Dedifferentiated amniotic fluid mesenchymal stem cell (primary cell): ENCODE data around the gene MUC5AC.

Experiments used
- DNase-seq: peaks from one replicate; pipeline ENCODE4 v3.0.0-alpha.2; 2016; ENCODE audit errors: extremely low spot score

Gene MUC5AC

GRCh38 chr11:1224111-1224490, 66.3 kb downstream of the MUC5AC start:
- DNase-seq: no peak

GRCh38 chr11:1224491-1225385, 67.0 kb downstream of the MUC5AC start:
- DNase-seq: no peak

- DNase-seq: no peak
These were observed 67.9 kb downstream of the MUC5AC start for GRCh38 chr11:1225386-1226225.

GRCh38 chr11:1226226-1226985, 68.7 kb downstream of the MUC5AC start:
- no peak for DNase-seq

DNA sequence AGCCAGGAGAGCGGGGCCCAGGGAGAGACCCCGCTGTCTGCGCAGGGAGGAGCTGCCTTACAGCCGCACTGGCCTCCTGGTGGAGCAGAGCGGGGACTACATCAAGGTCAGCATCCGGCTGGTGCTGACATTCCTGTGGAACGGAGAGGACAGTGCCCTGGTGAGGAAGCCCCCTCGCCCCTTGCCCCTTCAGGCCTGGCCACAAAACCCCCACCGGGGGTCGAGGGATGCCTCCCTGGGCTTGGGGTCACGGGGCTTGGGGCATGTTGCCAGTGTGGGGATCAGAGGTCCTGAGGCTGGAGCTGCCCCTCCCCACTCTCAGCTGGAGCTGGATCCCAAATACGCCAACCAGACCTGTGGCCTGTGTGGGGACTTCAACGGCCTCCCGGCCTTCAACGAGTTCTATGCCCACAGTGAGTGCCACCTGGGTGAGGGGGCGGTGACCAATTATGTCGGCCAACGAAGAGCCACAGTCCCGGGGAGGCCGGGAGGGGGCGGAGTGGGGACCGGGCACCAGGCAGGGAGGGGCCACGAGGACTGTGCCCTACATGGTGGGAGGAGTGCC, 69.3 kb downstream of the MUC5AC start:
- DNase-seq: no peak

DNA sequence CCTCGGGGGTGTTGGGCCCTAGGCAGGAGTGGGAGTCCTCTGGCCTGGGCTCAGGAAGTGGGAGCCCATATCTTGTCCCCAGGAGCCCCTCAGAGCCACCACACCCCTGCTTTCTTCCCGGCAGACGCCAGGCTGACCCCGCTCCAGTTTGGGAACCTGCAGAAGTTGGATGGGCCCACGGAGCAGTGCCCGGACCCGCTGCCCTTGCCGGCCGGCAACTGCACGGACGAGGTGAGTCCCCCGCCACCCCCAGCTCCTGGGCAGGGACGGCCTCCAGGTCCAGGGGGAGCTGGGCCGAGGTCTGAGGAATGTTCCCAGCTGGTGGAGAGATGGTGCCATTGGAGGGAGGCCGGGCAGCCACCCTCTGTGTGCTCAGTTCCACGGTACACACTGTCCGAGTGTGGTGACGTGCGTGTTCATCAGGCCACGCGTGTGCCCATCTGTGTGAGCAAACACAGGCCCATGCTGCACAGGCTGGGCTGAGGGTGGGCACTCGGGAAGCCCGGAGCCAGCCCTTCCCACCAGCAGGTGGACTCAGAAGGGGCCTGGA, 69.9 kb downstream of the MUC5AC start:
- no peak for DNase-seq

DNA sequence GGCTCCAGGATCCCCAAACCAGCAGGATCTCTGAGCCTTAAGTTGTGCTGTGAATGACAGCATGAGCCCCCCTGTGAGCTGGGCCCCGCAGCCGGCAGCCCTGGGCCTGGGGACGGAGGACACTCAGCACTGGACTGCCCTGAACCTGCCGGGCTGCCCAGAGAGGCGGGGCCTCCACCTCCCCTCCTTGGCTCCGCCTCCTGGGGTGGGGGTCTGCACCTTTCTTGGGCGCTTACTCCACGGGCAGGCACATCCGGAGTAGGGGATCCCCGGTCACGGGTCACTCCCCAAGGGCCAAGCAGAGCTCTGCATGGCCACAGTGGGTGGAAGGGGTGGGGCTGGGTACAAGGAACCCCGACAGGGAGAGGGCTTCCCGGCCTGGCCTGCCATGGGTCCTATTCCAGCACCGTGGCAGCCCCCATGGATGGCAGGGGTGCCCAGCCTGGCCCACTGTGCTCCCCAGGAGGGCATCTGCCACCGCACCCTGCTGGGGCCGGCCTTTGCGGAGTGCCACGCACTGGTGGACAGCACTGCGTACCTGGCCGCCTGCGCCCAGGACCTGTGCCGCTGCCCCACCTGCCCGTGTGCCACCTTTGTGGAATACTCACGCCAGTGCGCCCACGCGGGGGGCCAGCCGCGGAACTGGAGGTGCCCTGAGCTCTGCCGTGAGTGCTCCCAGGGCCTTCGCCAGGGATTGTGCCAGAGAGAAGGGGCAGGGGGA, 70.5 kb downstream of the MUC5AC start:
- DNase-seq: no peak

GRCh38 chr11:1228921-1229451, 71.2 kb downstream of the MUC5AC start:
- no peak for DNase-seq

- DNase-seq: no peak
These were observed 71.8 kb downstream of the MUC5AC start for GRCh38 chr11:1229471-1230120.

DNA sequence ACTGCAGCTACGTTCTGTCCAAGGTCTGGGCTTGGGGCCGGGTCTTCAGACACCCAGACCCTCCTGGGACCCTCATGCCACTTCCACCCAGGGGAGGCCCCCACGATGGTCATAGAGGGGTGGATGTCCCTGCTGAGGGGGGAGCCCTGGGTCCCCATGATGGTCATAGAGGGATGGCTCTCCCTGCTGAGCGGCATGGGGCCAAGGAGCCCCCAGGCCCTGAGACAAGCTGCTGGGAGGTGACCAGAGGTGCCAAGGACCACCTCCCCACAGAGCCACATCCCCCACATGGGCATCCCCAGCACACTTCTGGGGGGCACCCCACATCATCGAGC, 72.3 kb downstream of the MUC5AC start:
- no peak for DNase-seq

GRCh38 chr11:1230456-1231395, 73.0 kb downstream of the MUC5AC start:
- no peak for DNase-seq

DNA sequence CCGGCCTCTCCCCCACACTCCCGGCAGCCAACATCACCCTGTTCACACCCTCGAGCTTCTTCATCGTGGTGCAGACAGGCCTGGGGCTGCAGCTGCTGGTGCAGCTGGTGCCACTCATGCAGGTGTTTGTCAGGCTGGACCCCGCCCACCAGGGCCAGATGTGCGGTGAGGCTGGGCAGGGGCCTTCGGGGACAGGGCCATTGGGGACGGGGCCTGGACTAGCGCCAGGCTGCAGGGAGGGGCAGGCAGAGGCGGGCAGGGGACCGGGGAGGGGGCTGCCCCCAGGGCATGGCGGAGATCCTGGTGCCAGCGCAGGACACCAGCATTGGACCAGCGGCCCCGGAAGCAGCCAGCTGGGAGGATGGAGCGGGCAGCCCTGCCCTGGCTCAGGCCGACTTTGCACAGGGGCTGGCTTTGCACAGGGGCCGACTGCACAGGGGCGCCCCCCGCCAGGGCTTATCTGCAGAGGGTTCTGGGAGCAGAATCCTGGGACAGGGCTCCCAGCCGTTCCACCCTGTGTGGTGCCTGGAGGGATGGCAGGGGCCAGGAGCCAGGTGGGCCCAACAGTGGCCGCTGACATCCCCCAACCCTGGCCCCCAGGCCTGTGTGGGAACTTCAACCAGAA, 73.8 kb downstream of the MUC5AC start:
- no peak for DNase-seq

GRCh38 chr11:1232021-1232882, 74.5 kb downstream of the MUC5AC start:
- no peak for DNase-seq

- no peak for DNase-seq
These were observed 75.1 kb downstream of the MUC5AC start for GRCh38 chr11:1232883-1233321.

- no peak for DNase-seq
These were observed 75.7 kb downstream of the MUC5AC start for GRCh38 chr11:1233351-1234053.

- no peak for DNase-seq
These were observed 76.4 kb downstream of the MUC5AC start for GRCh38 chr11:1234054-1234720.
